ENCODE results near the gene PRR5L. TPM values are rescaled to one million over a fixed set of nuclear protein-coding genes. Genes with fewer than 3 reads are reported as not detected.

The PRR5L gene
- polyA plus RNA-seq, 3 donors: 3.5 to 16.0 (median 7.4) TPM

- H3K36me3 Mint-ChIP-seq: no peaks in the 10 kb centered on the region
- no peak overlapping the region for H2AFZ ChIP-seq (ENCODE audit: insufficient read depth, low read depth, low read length, poor library complexity, severe bottlenecking)
- peaks cover 9 to 11% (median 10%) of the 10 kb centered on the region in 3 donors for H3K27me3 Mint-ChIP-seq (ENCODE audit: low read depth in 3 of 3)
- H4K20me1 ChIP-seq (ENCODE audit: insufficient read depth, low read length): no peaks in the 10 kb centered on the region
- no peaks in the 10 kb centered on the region for H3K79me2 ChIP-seq (ENCODE audit: insufficient read depth, low read length)
- H3K27ac Mint-ChIP-seq: no peak overlapping the region
- H3K36me3 ChIP-seq (replicated peaks in 1 of 2; ENCODE audit: control insufficient read depth in 1 of 2, insufficient read depth in 2 of 2, low read length in 2 of 2): no peaks in the 10 kb centered on the region
- H3K4me3 ChIP-seq (replicated peaks in 1 of 3; ENCODE audit: low read depth in 2 of 3, low read length in 3 of 3): no peak overlapping the region
- intact Hi-C loops (cut with micrococcal nuclease): no loop called here
- no peak overlapping the region for H3K4me2 ChIP-seq (replicated peaks; ENCODE audit: extremely low read depth, low read length, poor library complexity, severe bottlenecking)
- TF ChIP-seq CTCF (IDR thresholded peaks at IDR 0.05): no peak
- no peak for DNase-seq
- H3K9ac ChIP-seq (ENCODE audit: insufficient read depth, low read length, poor library complexity, severe bottlenecking): no peak overlapping the region
- no peaks in the 10 kb centered on the region for H3K4me1 ChIP-seq (ENCODE audit: control insufficient read depth in 1 of 2, insufficient read depth in 2 of 2, low read length in 2 of 2)
- WGBS (ENCODE audit: insufficient coverage): 76% methylated on average over 9 of the region's 9 CpGs
- peaks cover 4% of the 10 kb centered on the region for H3K4me1 Mint-ChIP-seq
- H3K27ac ChIP-seq (ENCODE audit: low read depth in 1 of 2, low read length in 2 of 2): no peak overlapping the region
- no peak overlapping the region for H3K4me3 Mint-ChIP-seq
- no peaks in the 10 kb centered on the region for H3K9me3 Mint-ChIP-seq
- H3K9me3 ChIP-seq (replicated peaks in 1 of 2; ENCODE audit: control insufficient read depth in 1 of 2, insufficient read depth in 1 of 2, low read length in 2 of 2): no peaks in the 10 kb centered on the region
- H3K27me3 ChIP-seq (ENCODE audit: control insufficient read depth in 2 of 2, insufficient read depth in 2 of 2, low read length in 2 of 2): no peaks in the 10 kb centered on the region
Measured at GRCh38 chr11:36264011-36264972, 31.8 kb upstream of the PRR5L start.

DNA sequence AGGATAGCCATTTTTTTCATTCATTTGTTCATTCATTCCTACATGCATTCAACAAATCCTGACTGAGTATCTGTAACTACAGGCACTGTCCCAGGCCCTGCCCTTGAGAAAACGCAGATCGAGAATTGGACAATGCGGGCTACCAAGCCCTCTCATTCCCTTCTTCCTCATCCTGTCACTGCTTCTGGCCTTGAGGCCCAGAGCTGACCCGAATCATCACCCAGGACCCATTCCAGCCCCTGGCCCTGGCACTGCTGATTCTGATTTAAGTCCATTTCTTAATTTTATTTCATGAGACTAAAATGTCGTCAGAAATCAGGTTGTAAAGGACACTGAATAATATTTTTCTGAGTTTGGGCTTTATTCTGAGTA lies 31.1 kb upstream of the PRR5L start:
- H3K9me3 Mint-ChIP-seq: no peaks in the 10 kb centered on the region
- no peak overlapping the region for H3K27ac Mint-ChIP-seq
- intact Hi-C loops (cut with micrococcal nuclease): loop anchor here (5.0 kb wide), 2 partner anchors 223 to 648 kb away; partner anchors contain the start of gene FJX1 (in 1 of the 2)
- no peak overlapping the region for H2AFZ ChIP-seq (ENCODE audit: insufficient read depth, low read depth, low read length, poor library complexity, severe bottlenecking)
- peaks cover 5 to 10% (median 9%) of the 10 kb centered on the region in 3 donors for H3K27me3 Mint-ChIP-seq (ENCODE audit: low read depth in 3 of 3)
- peaks cover 4% of the 10 kb centered on the region for H3K4me1 Mint-ChIP-seq
- H3K4me2 ChIP-seq (replicated peaks; ENCODE audit: extremely low read depth, low read length, poor library complexity, severe bottlenecking): no peak overlapping the region
- H3K36me3 Mint-ChIP-seq: peaks cover 4 to 6% of the 10 kb centered on the region in 2 donors
- H3K36me3 ChIP-seq (replicated peaks in 1 of 2; ENCODE audit: control insufficient read depth in 1 of 2, insufficient read depth in 2 of 2, low read length in 2 of 2): peaks cover 0 to 5% of the 10 kb centered on the region in 2 donors
- no peaks in the 10 kb centered on the region for H3K27me3 ChIP-seq (ENCODE audit: control insufficient read depth in 2 of 2, insufficient read depth in 2 of 2, low read length in 2 of 2)
- no peak overlapping the region for H3K9ac ChIP-seq (ENCODE audit: insufficient read depth, low read length, poor library complexity, severe bottlenecking)
- TF ChIP-seq CTCF (IDR thresholded peaks at IDR 0.05): no peak
- no peak overlapping the region for H3K27ac ChIP-seq (ENCODE audit: low read depth in 1 of 2, low read length in 2 of 2)
- H3K4me1 ChIP-seq (ENCODE audit: control insufficient read depth in 1 of 2, insufficient read depth in 2 of 2, low read length in 2 of 2): no peaks in the 10 kb centered on the region
- no peaks in the 10 kb centered on the region for H3K79me2 ChIP-seq (ENCODE audit: insufficient read depth, low read length)
- H3K4me3 Mint-ChIP-seq: no peak overlapping the region
- WGBS (ENCODE audit: insufficient coverage): 97% methylated on average over 3 of the region's 5 CpGs
- H3K4me3 ChIP-seq (replicated peaks in 1 of 3; ENCODE audit: low read depth in 2 of 3, low read length in 3 of 3): no peak overlapping the region
- H3K9me3 ChIP-seq (replicated peaks in 1 of 2; ENCODE audit: control insufficient read depth in 1 of 2, insufficient read depth in 1 of 2, low read length in 2 of 2): no peaks in the 10 kb centered on the region
- H4K20me1 ChIP-seq (ENCODE audit: insufficient read depth, low read length): no peaks in the 10 kb centered on the region
- DNase-seq: no peak

Measured in CD14-positive monocyte (primary cell).